Adrenal gland (tissue), 5 donors: ENCODE results near the gene SAMD4B.
"Not testable (repeated sequence)": the region's sequence is repeated elsewhere in the genome, so short reads cannot be mapped to it uniquely, and the experiment has no call there.

ENCODE experiments used
- POLR2A ChIP-seq, 2 donors: fragments of 450-650 bp; IDR thresholded peaks; one replicate each; pipeline ENCODE4 v1.6.1; 2017; ENCODE audit warnings: antibody characterized with exemption in 2 of 2, mild to moderate bottlenecking in 2 of 2, moderate library complexity in 1 of 2
- TF ChIP-seq, protein P1 (sequence below), 6 experiments: fragments of 450-650 bp in 4 of 6; fragments of 200-600 bp in 2 of 6; sonication (generic) in 1 of 6; IDR thresholded peaks; 1 replicate in 5 of 6; 2 replicates in 1 of 6; pipeline versions ENCODE4 v1.5.1 to v1.8.0; 2016 to 2021; ENCODE audit warnings: antibody characterized with exemption in 6 of 6, mild to moderate bottlenecking in 2 of 6, moderate library complexity in 1 of 6
- donor health status: DM: no; HTN: no; CAD: no.

DNA sequence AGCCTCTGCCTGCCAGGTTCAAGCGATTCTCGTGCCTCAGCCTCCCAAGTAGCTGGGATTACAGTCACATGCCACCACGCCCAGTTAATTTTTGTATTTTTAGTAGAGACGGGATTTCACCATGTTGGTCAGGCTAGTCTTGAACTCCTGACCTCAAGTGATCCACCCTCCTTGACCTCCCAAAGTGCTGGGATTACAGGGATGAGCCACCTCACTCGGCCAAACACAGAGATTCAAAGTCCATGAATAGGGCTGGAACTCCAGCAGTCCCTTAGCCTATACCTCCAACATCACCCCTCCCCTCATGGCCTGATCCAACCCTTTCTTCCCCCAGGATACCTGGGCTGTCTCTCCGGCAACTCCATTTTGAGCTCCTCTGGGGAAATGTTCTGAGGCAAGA, 9.5 kb upstream of the SAMD4B start:
- TF ChIP-seq, protein P1, sequence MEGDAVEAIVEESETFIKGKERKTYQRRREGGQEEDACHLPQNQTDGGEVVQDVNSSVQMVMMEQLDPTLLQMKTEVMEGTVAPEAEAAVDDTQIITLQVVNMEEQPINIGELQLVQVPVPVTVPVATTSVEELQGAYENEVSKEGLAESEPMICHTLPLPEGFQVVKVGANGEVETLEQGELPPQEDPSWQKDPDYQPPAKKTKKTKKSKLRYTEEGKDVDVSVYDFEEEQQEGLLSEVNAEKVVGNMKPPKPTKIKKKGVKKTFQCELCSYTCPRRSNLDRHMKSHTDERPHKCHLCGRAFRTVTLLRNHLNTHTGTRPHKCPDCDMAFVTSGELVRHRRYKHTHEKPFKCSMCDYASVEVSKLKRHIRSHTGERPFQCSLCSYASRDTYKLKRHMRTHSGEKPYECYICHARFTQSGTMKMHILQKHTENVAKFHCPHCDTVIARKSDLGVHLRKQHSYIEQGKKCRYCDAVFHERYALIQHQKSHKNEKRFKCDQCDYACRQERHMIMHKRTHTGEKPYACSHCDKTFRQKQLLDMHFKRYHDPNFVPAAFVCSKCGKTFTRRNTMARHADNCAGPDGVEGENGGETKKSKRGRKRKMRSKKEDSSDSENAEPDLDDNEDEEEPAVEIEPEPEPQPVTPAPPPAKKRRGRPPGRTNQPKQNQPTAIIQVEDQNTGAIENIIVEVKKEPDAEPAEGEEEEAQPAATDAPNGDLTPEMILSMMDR (IDR thresholded peaks at IDR 0.05), result not testable (repeated sequence)
- not testable (repeated sequence) for TF ChIP-seq POLR2A (IDR thresholded peaks at IDR 0.05)
